ENCODE data around the gene TNNI3K. TPM values are rescaled to one million over a fixed set of nuclear protein-coding genes. Genes with fewer than 3 reads are reported as not detected.

Gene TNNI3K, protein sequence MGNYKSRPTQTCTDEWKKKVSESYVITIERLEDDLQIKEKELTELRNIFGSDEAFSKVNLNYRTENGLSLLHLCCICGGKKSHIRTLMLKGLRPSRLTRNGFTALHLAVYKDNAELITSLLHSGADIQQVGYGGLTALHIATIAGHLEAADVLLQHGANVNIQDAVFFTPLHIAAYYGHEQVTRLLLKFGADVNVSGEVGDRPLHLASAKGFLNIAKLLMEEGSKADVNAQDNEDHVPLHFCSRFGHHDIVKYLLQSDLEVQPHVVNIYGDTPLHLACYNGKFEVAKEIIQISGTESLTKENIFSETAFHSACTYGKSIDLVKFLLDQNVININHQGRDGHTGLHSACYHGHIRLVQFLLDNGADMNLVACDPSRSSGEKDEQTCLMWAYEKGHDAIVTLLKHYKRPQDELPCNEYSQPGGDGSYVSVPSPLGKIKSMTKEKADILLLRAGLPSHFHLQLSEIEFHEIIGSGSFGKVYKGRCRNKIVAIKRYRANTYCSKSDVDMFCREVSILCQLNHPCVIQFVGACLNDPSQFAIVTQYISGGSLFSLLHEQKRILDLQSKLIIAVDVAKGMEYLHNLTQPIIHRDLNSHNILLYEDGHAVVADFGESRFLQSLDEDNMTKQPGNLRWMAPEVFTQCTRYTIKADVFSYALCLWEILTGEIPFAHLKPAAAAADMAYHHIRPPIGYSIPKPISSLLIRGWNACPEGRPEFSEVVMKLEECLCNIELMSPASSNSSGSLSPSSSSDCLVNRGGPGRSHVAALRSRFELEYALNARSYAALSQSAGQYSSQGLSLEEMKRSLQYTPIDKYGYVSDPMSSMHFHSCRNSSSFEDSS
- total RNA-seq, result not detected

DNA sequence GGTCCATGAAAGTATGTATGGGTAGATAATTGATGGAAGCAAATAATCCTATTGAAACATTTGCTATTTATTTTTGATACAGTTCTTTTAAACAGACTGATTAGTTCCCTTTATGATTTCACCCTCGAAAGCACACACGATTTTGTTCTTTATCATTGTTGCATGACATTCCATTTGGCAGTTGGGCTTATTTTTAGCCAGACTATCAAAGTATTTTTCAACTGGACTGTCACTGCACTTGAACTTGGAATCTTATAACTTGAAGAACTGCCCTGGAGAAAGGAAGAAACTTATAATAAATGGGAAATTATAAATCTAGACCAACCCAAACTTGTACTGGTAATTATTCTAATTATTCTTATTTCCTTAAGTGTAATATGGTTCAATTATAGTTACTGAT, at the start of gene TNNI3K:
TNNI3K (plus strand) TSS at position 235 of the 400 bp plus-strand sequence; CDS start at position 300, 65 bp downstream.
- H3K4me1 Mint-ChIP-seq, result no peaks in the 10 kb centered on the region
- no peaks in the 10 kb centered on the region for H3K27me3 Mint-ChIP-seq
- H3K4me3 Mint-ChIP-seq, result no peak within 1 kb of the TSS
- peaks cover 4% of the 10 kb centered on the region for H3K9me3 Mint-ChIP-seq
- peaks cover 5% of the 10 kb centered on the region for H3K36me3 Mint-ChIP-seq
- H3K27ac Mint-ChIP-seq, result no peak within 1 kb of the TSS
- DNase-seq, result no peak

DNA sequence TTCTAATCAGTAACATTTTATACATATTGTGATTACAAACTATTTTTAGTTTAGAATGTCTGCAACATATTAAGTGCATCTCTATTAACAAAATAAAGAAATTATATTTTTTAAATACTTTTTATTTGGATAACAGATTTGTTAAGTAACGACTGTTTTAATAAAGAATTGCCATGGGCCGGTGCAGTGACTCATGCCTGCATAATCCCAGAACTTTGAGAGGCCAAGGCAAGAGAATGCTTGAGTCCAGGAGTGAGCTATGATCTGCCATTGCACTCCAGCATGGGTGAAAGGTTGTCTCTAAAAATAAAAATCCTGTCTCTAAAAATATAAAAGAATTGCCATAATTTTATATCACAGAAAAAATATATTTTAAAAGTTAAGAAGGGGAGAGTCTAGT, 41.3 kb upstream of the TNNI3K start:
- Mint-ChIP-seq H3K36me3 (peaks cover 11% of the 10 kb centered on the region), H3K4me3 (no peak overlapping the region), H3K4me1 (peaks cover 6% of the 10 kb centered on the region), H3K27me3 (no peaks in the 10 kb centered on the region), H3K9me3 (peaks cover 9% of the 10 kb centered on the region), H3K27ac (no peak overlapping the region)
- DNase-seq, result no peak

DNA sequence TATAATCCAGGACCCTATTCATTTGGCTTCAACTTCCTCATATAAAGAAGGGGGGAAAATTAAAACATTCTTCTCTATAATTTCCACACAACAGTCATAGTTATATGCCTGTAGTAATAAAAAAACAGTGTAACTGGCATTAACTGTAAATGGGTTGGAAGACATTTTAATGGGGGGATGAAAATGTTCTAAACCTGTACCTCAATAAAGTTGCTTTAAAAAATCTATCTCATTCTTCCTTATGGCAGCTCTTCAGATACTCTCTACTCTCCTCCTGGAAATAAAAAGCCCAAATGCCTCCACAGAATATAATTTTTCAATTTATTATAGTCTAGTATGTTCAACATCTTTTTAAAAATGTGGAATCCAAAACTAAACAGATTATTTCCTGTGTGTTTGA, 39.8 kb upstream of the TNNI3K start:
- Mint-ChIP-seq H3K27me3 (no peaks in the 10 kb centered on the region), H3K9me3 (peaks cover 1% of the 10 kb centered on the region), H3K4me1 (peaks cover 7% of the 10 kb centered on the region), H3K27ac (no peak overlapping the region), H3K4me3 (no peak overlapping the region), H3K36me3 (peaks cover 3% of the 10 kb centered on the region)
- DNase-seq, result no peak

DNA sequence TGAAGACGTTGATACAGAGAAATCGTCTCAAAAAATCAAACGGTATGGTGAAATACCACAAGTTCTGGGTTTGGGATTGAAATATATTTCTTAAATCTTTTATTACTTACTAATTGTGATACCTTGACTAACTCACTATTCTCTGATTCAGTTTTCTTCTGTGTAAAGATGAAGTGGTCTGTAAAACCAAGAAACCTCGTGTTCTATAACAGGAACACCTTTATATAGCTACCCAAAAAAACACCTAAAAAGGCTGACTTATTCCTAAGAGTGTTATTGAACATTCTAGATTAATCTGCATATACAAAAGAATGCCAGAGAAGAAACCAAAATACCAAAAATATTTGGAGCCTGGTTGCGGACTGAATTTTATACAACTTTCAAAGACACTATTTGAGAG, 37.9 kb upstream of the TNNI3K start:
- Mint-ChIP-seq H3K9me3 (no peaks in the 10 kb centered on the region), H3K4me1 (peaks cover 14% of the 10 kb centered on the region), H3K4me3 (peak overlapping the region; percentile 85), H3K36me3 (peaks cover 3% of the 10 kb centered on the region), H3K27ac (peak overlapping the region; percentile 87), H3K27me3 (no peaks in the 10 kb centered on the region)
- DNase-seq, result no peak

DNA sequence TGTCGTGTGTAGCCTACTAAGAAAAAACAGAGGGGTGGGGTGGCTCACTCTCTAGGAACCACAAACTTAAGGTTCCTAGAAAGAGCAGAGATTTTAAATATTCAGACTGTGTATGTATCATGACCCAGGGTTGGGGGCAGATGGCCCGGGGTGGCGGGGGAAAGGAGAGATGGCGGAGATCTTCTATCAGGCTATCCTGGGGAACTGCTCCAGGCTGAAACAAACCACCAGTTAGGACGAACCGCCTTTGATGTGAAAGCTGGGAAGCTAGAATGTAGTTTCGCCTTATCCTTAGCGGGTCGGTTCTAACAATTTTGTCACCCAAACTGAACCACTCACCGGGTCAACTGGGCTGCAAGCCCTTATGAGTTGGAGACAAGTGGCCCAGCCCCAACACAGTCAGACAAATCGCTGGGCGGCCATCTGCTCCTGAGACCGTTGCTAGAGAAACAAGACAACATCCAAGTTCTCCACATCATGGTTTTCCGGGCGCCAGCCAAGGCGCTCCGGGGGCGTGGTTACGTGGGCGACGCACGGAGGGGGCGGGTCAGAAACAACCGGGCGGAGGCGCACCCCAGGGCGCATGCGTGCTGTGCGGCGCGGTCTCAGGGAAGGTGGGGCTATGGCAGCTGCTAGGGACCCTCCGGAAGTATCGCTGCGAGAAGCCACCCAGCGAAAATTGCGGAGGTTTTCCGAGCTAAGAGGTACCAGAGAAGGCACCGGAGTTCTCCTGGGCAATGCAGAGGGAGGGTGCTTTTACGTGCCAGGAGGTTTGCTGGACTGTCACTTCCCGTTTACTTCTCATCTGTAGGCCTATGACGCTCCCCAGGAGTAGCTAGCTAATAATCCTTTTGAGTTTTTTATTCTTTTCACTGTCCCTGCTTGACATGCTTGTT, 37.3 kb upstream of the TNNI3K start, which contains the start of the genes FPGT and LRRIQ3:
FPGT (plus strand) TSS at position 586 of the 896 bp plus-strand sequence; CDS start at position 623, 37 bp downstream.
LRRIQ3 (minus strand) TSS at position 520 of the 896 bp plus-strand sequence. CDS start 14,492 bp downstream, outside the sequence.
- H3K4me1 Mint-ChIP-seq, result peaks cover 14% of the 10 kb centered on the region
- H3K36me3 Mint-ChIP-seq, result peaks cover 3% of the 10 kb centered on the region
- DNase-seq, result peak; percentile 95
- peak within 1 kb of the TSS; percentile 85 for H3K4me3 Mint-ChIP-seq
- peak within 1 kb of the TSS; percentile 87 for H3K27ac Mint-ChIP-seq
- H3K27me3 Mint-ChIP-seq, result no peaks in the 10 kb centered on the region
- H3K9me3 Mint-ChIP-seq, result no peaks in the 10 kb centered on the region

DNA sequence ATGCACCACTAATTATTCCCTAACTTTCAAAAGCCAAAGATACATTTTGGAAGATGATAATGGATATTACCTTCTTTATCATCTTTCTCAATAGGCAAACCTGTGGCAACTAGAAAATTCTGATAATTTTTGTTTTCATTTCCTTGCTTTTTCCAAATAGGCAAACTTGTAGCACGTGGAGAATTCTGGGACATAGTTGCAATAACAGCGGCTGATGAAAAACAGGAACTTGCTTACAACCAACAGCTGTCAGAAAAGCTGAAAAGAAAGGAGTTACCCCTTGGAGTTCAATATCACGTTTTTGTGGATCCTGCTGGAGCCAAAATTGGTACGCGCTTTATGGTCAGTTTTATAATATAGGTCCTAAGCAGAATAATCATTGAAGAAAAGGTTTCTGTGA, 35.7 kb upstream of the TNNI3K start:
- peaks cover 14% of the 10 kb centered on the region for H3K4me1 Mint-ChIP-seq
- H3K36me3 Mint-ChIP-seq, result peaks cover 5% of the 10 kb centered on the region
- H3K27me3 Mint-ChIP-seq, result no peaks in the 10 kb centered on the region
- no peak overlapping the region for H3K27ac Mint-ChIP-seq
- H3K4me3 Mint-ChIP-seq, result no peak overlapping the region
- H3K9me3 Mint-ChIP-seq, result no peaks in the 10 kb centered on the region
- no peak for DNase-seq

DNA sequence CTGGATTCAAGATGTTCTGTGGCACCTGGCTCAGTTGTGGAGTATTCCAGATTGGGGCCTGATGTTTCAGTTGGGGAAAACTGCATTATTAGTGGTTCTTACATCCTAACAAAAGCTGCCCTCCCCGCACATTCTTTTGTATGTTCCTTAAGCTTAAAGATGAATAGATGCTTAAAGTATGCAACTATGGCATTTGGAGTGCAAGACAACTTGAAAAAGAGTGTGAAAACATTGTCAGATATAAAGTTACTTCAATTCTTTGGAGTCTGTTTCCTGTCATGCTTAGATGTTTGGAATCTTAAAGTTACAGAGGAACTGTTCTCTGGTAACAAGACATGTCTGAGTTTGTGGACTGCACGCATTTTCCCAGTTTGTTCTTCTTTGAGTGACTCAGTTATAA, 29.9 kb upstream of the TNNI3K start:
- no peaks in the 10 kb centered on the region for H3K27me3 Mint-ChIP-seq

DNA sequence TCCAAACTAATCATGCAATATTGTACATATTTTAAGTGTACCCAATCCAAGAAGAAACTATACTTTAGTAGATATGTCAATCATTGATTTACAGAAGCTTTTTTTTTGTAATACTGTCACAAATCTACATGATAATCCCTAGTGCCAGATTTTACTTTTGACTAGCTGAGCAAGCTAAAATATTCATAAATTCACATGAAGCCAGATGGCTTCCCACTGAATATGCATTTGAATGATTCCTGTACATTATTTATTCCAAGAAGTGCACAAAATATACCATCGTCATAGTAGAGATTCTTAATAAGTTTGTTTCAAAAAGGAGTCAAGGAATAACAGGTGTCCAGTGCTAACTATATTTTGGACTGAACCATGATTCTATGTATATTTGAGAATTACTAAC, 20.0 kb upstream of the TNNI3K start:
- H3K36me3 Mint-ChIP-seq, result peaks cover 4% of the 10 kb centered on the region
- DNase-seq, result no peak
- no peaks in the 10 kb centered on the region for H3K27me3 Mint-ChIP-seq
- H3K4me1 Mint-ChIP-seq, result no peaks in the 10 kb centered on the region
- H3K27ac Mint-ChIP-seq, result no peak overlapping the region
- H3K4me3 Mint-ChIP-seq, result no peak overlapping the region
- H3K9me3 Mint-ChIP-seq, result no peaks in the 10 kb centered on the region

More for the DNA sequence above, 29.9 kb upstream of the TNNI3K start:
- H3K36me3 Mint-ChIP-seq, result peaks cover 22% of the 10 kb centered on the region
- no peak for DNase-seq
- H3K9me3 Mint-ChIP-seq, result no peaks in the 10 kb centered on the region
- H3K4me3 Mint-ChIP-seq, result no peak overlapping the region
- no peak overlapping the region for H3K27ac Mint-ChIP-seq
- peaks cover 12% of the 10 kb centered on the region for H3K4me1 Mint-ChIP-seq

DNA sequence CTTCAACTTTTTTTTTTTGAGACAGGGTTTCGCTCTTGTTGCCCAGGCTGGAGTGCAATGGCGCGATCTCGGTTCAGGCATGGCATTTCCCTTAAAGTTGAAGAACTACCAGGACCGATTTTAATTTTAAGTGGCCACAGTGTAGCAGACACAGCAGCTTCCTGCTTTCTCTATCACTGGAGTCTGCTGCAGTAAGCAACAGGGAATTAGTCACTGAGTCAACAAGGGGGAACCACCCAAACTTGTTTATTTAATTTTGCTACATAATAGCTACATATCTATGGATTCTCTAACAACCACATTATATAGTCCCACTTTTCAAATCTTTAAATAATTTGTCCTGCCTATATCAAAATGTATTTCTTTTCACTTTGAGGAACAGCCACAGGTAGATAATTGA, 12.5 kb upstream of the TNNI3K start:
- Mint-ChIP-seq H3K27me3 (no peaks in the 10 kb centered on the region), H3K27ac (no peak overlapping the region), H3K4me1 (no peaks in the 10 kb centered on the region), H3K9me3 (peaks cover 32% of the 10 kb centered on the region), H3K4me3 (no peak overlapping the region), H3K36me3 (peaks cover 11% of the 10 kb centered on the region)
- no peak for DNase-seq

DNA sequence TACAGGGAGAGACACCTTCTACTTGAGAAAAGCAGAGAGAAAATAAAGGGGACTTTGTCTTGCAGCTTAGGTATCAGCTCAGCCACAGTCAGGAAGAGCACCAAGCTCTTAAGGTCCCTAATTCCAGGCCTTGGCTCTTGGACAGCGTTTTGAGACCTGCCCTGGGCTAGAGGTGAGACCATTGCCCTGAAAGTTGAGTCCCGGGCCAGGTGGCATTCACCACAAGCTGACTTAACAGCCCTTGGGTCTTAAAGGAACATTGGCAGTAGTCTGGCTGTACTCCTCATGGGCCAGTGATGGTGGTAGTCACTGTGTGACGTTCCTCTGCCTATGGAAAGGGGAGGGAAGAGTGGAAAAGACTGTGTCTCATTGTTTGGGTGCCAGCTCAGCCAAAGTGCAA, 11.7 kb upstream of the TNNI3K start:
- no peaks in the 10 kb centered on the region for H3K4me1 Mint-ChIP-seq
- H3K9me3 Mint-ChIP-seq, result peaks cover 33% of the 10 kb centered on the region
- H3K27me3 Mint-ChIP-seq, result no peaks in the 10 kb centered on the region
- peaks cover 11% of the 10 kb centered on the region for H3K36me3 Mint-ChIP-seq
- DNase-seq, result no peak
- no peak overlapping the region for H3K4me3 Mint-ChIP-seq
- H3K27ac Mint-ChIP-seq, result no peak overlapping the region

DNA sequence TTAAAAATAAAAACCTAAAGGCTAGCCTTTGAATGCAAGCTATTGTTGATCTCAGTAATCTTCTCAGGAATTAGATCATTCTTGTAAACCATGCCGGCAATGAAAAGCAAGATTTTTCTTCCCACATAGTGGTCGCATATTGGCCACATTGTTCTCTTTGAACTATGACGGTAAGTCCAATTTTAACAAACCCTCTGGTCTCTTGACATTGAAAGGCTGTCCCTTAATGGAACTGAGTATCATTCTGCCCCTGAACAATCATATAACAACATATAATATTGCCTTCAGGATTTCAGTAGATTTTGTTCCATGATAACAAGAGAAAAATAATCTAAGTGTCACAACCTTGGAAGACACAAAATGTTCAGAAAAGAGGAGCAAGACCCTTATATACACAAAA, 1.3 kb downstream of the TNNI3K start:
- Mint-ChIP-seq H3K4me3 (no peak overlapping the region), H3K9me3 (peaks cover 1% of the 10 kb centered on the region)

DNA sequence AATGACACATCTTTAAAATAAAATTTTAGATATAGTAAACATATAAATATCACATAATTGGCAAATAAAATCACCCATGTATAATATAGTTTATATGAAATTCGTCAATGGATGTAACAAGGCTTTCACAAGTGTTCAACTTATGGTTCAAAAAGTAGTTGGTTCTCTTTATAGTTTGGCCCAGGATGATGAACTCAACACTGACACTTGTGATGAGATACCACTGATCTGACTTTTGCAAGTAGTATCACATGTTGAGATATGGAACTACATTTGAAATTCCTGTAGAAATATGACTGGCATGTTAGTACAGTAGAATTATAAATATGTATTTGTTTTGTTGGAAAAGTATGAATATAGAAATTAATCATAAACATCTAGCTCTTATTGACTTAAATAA, 1.8 kb downstream of the TNNI3K start:
- Mint-ChIP-seq H3K27ac (no peak overlapping the region), H3K27me3 (no peaks in the 10 kb centered on the region), H3K4me3 (no peak overlapping the region), H3K4me1 (no peaks in the 10 kb centered on the region), H3K9me3 (peaks cover 1% of the 10 kb centered on the region), H3K36me3 (peaks cover 7% of the 10 kb centered on the region)
- DNase-seq, result no peak

More for the DNA sequence above, 1.3 kb downstream of the TNNI3K start:
- no peak overlapping the region for H3K27ac Mint-ChIP-seq
- DNase-seq, result no peak
- no peaks in the 10 kb centered on the region for H3K4me1 Mint-ChIP-seq
- peaks cover 7% of the 10 kb centered on the region for H3K36me3 Mint-ChIP-seq
- no peaks in the 10 kb centered on the region for H3K27me3 Mint-ChIP-seq

DNA sequence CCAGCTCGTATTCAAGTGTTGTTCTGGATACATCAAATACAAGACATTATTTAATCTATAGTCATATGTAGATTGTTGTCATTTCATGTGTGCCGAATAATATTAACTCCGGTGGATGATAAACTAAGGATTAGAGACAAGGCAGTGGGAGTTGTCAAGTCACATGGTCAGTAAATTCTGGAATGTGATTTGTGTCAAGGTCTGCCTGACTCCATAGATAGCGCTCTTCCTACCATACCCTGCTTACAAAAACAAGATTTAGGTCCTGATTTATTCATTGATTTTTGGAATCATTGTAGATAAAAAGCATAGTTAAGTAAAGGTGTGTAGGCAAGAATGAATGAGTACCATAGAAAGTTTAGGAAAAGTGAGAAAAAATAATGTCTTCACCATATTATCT, 2.6 kb downstream of the TNNI3K start:
- no peak for DNase-seq
- Mint-ChIP-seq H3K27me3 (no peaks in the 10 kb centered on the region), H3K9me3 (no peaks in the 10 kb centered on the region), H3K4me3 (no peak overlapping the region), H3K4me1 (no peaks in the 10 kb centered on the region), H3K27ac (no peak overlapping the region), H3K36me3 (peaks cover 7% of the 10 kb centered on the region)

DNA sequence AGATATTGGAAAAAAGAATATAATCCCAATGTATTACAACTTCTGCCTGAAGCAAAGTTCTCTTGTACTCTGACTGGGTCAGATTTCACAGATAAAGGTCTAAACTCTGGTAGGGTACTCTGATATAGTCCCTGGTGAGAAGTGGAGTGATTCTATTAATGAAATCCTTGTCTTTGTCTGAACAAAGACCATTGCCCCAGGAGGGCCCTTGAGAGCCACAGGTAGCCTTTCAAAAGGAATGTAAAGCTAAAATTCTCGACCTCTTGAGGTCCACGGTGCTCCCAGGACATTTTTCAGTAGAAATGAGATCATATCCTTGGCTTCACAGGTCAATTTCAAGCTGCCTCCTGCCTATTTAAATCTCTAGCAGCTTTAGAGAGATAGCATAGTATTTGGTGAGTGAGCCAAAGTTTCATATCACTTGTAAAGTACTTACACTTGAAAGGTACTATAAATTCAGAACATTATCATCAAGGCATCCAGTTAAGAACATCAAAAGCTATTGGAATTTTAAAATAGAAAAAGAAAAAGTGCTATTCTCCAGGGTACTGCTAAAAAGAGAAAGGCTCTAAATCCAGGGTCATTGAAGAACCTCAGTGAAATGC, 10.1 kb downstream of the TNNI3K start:
- H3K9me3 Mint-ChIP-seq, result no peaks in the 10 kb centered on the region
- peaks cover 2% of the 10 kb centered on the region for H3K36me3 Mint-ChIP-seq
- DNase-seq, result no peak
- no peaks in the 10 kb centered on the region for H3K4me1 Mint-ChIP-seq
- no peaks in the 10 kb centered on the region for H3K27me3 Mint-ChIP-seq
- no peak overlapping the region for H3K27ac Mint-ChIP-seq
- no peak overlapping the region for H3K4me3 Mint-ChIP-seq
